WTC11 (cell line): ENCODE data around the gene TMEM185B.

Source experiments
- RELA ChIP-seq: sonication (generic); formaldehyde crosslinking; IDR thresholded peaks from 2 replicates; pipeline ENCODE4 v1.8.1; 2022; ENCODE audit warnings: missing genetic modification reagents, mild to moderate bottlenecking, borderline replicate concordance
- TF ChIP-seq, protein P1 (sequence below): sonication (generic); formaldehyde crosslinking; IDR thresholded peaks from 2 replicates; pipeline ENCODE4 v1.8.0; 2022; ENCODE audit warnings: mild to moderate bottlenecking, missing genetic modification reagents
- TF ChIP-seq, protein P2 (sequence below): fragments of 200-600 bp; IDR thresholded peaks from 2 replicates; pipeline ENCODE4 v1.8.0; 2022; ENCODE audit warnings: antibody characterized with exemption

DNA sequence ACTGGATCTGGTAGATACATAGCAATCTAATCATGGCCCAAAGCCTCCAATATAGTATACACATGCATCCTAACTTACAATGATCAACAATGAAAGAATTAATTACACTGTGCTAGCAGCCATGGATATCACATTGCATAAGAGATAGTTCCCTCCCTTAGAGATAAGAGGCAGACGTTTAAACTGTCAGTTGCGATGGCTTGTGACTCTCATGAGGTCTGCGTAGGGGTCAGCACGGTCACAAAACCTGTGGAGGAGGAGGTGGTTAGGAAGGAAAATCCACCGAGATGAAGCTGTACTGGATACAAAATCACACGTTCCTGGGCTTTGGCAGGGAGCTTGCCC, 28.7 kb upstream of the TMEM185B start:
- TF ChIP-seq, protein P1, sequence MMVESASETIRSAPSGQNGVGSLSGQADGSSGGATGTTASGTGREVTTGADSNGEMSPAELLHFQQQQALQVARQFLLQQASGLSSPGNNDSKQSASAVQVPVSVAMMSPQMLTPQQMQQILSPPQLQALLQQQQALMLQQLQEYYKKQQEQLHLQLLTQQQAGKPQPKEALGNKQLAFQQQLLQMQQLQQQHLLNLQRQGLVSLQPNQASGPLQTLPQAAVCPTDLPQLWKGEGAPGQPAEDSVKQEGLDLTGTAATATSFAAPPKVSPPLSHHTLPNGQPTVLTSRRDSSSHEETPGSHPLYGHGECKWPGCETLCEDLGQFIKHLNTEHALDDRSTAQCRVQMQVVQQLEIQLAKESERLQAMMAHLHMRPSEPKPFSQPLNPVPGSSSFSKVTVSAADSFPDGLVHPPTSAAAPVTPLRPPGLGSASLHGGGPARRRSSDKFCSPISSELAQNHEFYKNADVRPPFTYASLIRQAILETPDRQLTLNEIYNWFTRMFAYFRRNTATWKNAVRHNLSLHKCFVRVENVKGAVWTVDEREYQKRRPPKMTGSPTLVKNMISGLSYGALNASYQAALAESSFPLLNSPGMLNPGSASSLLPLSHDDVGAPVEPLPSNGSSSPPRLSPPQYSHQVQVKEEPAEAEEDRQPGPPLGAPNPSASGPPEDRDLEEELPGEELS (CRISPR knock-in tag), result no peak
- TF ChIP-seq, protein P2, sequence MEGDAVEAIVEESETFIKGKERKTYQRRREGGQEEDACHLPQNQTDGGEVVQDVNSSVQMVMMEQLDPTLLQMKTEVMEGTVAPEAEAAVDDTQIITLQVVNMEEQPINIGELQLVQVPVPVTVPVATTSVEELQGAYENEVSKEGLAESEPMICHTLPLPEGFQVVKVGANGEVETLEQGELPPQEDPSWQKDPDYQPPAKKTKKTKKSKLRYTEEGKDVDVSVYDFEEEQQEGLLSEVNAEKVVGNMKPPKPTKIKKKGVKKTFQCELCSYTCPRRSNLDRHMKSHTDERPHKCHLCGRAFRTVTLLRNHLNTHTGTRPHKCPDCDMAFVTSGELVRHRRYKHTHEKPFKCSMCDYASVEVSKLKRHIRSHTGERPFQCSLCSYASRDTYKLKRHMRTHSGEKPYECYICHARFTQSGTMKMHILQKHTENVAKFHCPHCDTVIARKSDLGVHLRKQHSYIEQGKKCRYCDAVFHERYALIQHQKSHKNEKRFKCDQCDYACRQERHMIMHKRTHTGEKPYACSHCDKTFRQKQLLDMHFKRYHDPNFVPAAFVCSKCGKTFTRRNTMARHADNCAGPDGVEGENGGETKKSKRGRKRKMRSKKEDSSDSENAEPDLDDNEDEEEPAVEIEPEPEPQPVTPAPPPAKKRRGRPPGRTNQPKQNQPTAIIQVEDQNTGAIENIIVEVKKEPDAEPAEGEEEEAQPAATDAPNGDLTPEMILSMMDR, result no peak
- TF ChIP-seq RELA (CRISPR knock-in tag), result no peak
